SK-N-SH treated with all-trans-retinoic acid at 6 μM for 48 hours (cell line): ENCODE results near the gene ZC3H8.

Experiments
- ATAC-seq: fragments of 200-7000 bp; cut with Tn5 transposase; 3 replicates; pipeline ENCODE4 v1.9.1; 2020; ENCODE audit warnings: mild to moderate bottlenecking, moderate library complexity
- ARNTL ChIP-seq: fragments of 450-650 bp; formaldehyde crosslinking; IDR thresholded peaks from 2 replicates; pipeline ENCODE4 v1.5.0; 2020; ENCODE audit warnings: low read depth, mild to moderate bottlenecking, moderate library complexity, borderline replicate concordance
- BACH2 ChIP-seq: fragments of 250-450 bp; sonication (Bioruptor Pico); IDR thresholded peaks from 2 replicates; pipeline ENCODE4 v1.9.0; 2021; ENCODE audit warnings: mild to moderate bottlenecking, borderline replicate concordance
- CSDC2 ChIP-seq: fragments of 250-450 bp; sonication (Bioruptor Pico); IDR thresholded peaks from 2 replicates; pipeline ENCODE4 v1.5.0; 2020; ENCODE audit warnings: mild to moderate bottlenecking, moderate library complexity
- ESRRG ChIP-seq: fragments of 250-450 bp; sonication (Bioruptor Pico); IDR thresholded peaks from 2 replicates; pipeline ENCODE4 v1.6.1; 2021; ENCODE audit warnings: mild to moderate bottlenecking
- GLIS3 ChIP-seq: fragments of 250-450 bp; sonication (Bioruptor Pico); IDR thresholded peaks from 2 replicates; pipeline ENCODE4 v1.5.0; 2020; ENCODE audit warnings: mild to moderate bottlenecking, moderate library complexity
- ISL1 ChIP-seq: fragments of 250-450 bp; sonication (Bioruptor Pico); IDR thresholded peaks from 2 replicates; pipeline ENCODE4 v2.1.2; 2022; ENCODE audit warnings: mild to moderate bottlenecking, moderate library complexity
- OSR1 ChIP-seq: fragments of 250-450 bp; sonication (Bioruptor Pico); IDR thresholded peaks from 2 replicates; pipeline ENCODE4 v1.8.0; 2022; ENCODE audit warnings: moderate library complexity, mild to moderate bottlenecking, inconsistent platforms
- RARB ChIP-seq: fragments of 250-450 bp; sonication (Bioruptor Pico); IDR thresholded peaks from 2 replicates; pipeline ENCODE4 v1.8.0; 2021; ENCODE audit warnings: mild to moderate bottlenecking, moderate library complexity
- SNAI2 ChIP-seq: fragments of 250-450 bp; sonication (Bioruptor Pico); IDR thresholded peaks from 2 replicates; pipeline ENCODE4 v1.5.0; 2020; ENCODE audit warnings: mild to moderate bottlenecking, moderate library complexity
- TCF4 ChIP-seq: fragments of 250-450 bp; sonication (Bioruptor Pico); IDR thresholded peaks from 2 replicates; pipeline ENCODE4 v1.8.0; 2021; ENCODE audit warnings: mild to moderate bottlenecking, moderate library complexity, borderline replicate concordance
- TOX ChIP-seq: fragments of 250-450 bp; sonication (Bioruptor Pico); IDR thresholded peaks from 2 replicates; pipeline ENCODE4 v1.8.0; 2021; ENCODE audit warnings: mild to moderate bottlenecking, moderate library complexity, borderline replicate concordance
- ZC3H10 ChIP-seq: fragments of 250-450 bp; sonication (Bioruptor Pico); IDR thresholded peaks from 2 replicates; pipeline ENCODE4 v1.5.1; 2021; ENCODE audit warnings: mild to moderate bottlenecking, moderate library complexity
- ZFP3 ChIP-seq: fragments of 250-450 bp; sonication (Bioruptor Pico); IDR thresholded peaks from 2 replicates; pipeline ENCODE4 v1.5.0; 2020; ENCODE audit warnings: mild to moderate bottlenecking, moderate library complexity
- ZFP30 ChIP-seq: fragments of 450-650 bp; formaldehyde crosslinking; IDR thresholded peaks from 2 replicates; pipeline ENCODE4 v1.5.0; 2022; ENCODE audit warnings: mild to moderate bottlenecking, moderate library complexity
- ZNF565 ChIP-seq: fragments of 450-650 bp; formaldehyde crosslinking; conservative IDR thresholded peaks from 2 replicates; pipeline ENCODE4 v1.5.0; 2020; ENCODE audit warnings: low read depth, mild to moderate bottlenecking, moderate library complexity
- ZNF70 ChIP-seq: fragments of 450-650 bp; formaldehyde crosslinking; IDR thresholded peaks from 2 replicates; pipeline ENCODE4 v1.5.0; 2020; ENCODE audit warnings: mild to moderate bottlenecking, moderate library complexity
- ZNF8 ChIP-seq: fragments of 450-650 bp; formaldehyde crosslinking; IDR thresholded peaks from 2 replicates; pipeline ENCODE4 v1.5.0; 2020; ENCODE audit warnings: mild to moderate bottlenecking, moderate library complexity
- TF ChIP-seq, protein P1 (sequence below): fragments of 250-450 bp; sonication (Bioruptor Pico); IDR thresholded peaks from 2 replicates; pipeline ENCODE4 v1.5.0; 2020; ENCODE audit warnings: mild to moderate bottlenecking, moderate library complexity
- TF ChIP-seq, protein P2 (sequence below): fragments of 250-450 bp; sonication (Bioruptor Pico); IDR thresholded peaks from 2 replicates; pipeline ENCODE4 v1.8.0; 2021; ENCODE audit warnings: low read depth, mild to moderate bottlenecking, moderate library complexity, borderline replicate concordance
- TF ChIP-seq, protein P3 (sequence below): fragments of 250-450 bp; sonication (Bioruptor Pico); IDR thresholded peaks from 2 replicates; pipeline ENCODE4 v1.5.1; 2021; ENCODE audit warnings: mild to moderate bottlenecking, moderate library complexity
- TF ChIP-seq, protein P4 (sequence below): fragments of 250-450 bp; sonication (Bioruptor Pico); IDR thresholded peaks from 2 replicates; pipeline ENCODE4 v1.5.1; 2020; ENCODE audit warnings: low read depth, mild to moderate bottlenecking, moderate library complexity

Gene ZC3H8

DNA sequence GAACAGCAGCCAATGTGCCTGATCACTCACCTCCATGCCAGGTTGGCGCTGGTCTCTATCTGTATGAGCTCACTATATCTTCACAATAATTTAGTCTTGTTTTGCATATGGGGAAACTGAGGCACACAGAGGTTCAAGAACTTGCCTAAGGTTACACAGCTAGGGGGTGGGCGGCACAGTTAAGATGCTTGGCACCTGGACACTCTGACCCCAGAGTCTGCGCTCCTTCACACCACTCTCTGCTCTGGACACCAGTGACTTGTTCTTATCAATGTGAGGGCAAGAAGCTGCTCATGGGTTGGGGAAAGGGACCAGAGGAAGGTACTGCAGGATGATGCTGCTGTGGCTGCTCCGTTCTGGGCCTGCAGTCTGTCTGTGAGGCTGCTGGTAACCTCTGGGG, 89.5 kb downstream of the ZC3H8 start (continued):
- TF ChIP-seq, protein P1, sequence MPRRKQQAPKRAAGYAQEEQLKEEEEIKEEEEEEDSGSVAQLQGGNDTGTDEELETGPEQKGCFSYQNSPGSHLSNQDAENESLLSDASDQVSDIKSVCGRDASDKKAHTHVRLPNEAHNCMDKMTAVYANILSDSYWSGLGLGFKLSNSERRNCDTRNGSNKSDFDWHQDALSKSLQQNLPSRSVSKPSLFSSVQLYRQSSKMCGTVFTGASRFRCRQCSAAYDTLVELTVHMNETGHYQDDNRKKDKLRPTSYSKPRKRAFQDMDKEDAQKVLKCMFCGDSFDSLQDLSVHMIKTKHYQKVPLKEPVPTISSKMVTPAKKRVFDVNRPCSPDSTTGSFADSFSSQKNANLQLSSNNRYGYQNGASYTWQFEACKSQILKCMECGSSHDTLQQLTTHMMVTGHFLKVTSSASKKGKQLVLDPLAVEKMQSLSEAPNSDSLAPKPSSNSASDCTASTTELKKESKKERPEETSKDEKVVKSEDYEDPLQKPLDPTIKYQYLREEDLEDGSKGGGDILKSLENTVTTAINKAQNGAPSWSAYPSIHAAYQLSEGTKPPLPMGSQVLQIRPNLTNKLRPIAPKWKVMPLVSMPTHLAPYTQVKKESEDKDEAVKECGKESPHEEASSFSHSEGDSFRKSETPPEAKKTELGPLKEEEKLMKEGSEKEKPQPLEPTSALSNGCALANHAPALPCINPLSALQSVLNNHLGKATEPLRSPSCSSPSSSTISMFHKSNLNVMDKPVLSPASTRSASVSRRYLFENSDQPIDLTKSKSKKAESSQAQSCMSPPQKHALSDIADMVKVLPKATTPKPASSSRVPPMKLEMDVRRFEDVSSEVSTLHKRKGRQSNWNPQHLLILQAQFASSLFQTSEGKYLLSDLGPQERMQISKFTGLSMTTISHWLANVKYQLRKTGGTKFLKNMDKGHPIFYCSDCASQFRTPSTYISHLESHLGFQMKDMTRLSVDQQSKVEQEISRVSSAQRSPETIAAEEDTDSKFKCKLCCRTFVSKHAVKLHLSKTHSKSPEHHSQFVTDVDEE (CRISPR knock-in tag), result no peak
- no peak for TF ChIP-seq CSDC2 (CRISPR knock-in tag)
- no peak for TF ChIP-seq TCF4 (CRISPR knock-in tag)
- TF ChIP-seq, protein P2, sequence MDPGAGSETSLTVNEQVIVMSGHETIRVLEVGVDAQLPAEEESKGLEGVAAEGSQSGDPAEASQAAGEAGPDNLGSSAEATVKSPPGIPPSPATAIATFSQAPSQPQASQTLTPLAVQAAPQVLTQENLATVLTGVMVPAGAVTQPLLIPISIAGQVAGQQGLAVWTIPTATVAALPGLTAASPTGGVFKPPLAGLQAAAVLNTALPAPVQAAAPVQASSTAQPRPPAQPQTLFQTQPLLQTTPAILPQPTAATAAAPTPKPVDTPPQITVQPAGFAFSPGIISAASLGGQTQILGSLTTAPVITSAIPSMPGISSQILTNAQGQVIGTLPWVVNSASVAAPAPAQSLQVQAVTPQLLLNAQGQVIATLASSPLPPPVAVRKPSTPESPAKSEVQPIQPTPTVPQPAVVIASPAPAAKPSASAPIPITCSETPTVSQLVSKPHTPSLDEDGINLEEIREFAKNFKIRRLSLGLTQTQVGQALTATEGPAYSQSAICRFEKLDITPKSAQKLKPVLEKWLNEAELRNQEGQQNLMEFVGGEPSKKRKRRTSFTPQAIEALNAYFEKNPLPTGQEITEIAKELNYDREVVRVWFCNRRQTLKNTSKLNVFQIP (CRISPR knock-in tag), result no peak
- TF ChIP-seq, protein P3, sequence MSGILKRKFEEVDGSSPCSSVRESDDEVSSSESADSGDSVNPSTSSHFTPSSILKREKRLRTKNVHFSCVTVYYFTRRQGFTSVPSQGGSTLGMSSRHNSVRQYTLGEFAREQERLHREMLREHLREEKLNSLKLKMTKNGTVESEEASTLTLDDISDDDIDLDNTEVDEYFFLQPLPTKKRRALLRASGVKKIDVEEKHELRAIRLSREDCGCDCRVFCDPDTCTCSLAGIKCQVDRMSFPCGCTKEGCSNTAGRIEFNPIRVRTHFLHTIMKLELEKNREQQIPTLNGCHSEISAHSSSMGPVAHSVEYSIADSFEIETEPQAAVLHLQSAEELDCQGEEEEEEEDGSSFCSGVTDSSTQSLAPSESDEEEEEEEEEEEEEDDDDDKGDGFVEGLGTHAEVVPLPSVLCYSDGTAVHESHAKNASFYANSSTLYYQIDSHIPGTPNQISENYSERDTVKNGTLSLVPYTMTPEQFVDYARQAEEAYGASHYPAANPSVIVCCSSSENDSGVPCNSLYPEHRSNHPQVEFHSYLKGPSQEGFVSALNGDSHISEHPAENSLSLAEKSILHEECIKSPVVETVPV (CRISPR knock-in tag), result no peak
- no peak for TF ChIP-seq ESRRG (CRISPR knock-in tag)
- no peak for TF ChIP-seq ZNF565 (CRISPR knock-in tag)
- TF ChIP-seq OSR1, result no peak
- TF ChIP-seq, all 23 proteins: peak for 0

DNA sequence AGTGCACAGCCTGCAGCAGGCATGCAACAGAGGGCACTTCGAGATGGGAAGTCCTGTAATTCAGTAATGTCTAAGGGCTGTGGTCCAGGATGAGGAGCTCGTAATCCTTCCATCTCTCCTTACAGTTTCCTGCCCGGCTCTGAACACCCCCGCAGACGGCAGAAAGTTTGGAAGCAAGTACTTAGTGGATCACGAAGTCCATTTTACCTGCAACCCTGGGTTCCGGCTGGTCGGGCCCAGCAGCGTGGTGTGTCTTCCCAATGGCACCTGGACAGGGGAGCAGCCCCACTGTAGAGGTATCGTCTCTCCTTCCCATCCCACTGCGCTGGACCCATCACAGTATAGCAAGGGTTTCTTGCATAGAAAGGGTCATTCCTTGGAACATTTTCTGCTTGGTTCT, 90.0 kb downstream of the ZC3H8 start:
- no peak for TF ChIP-seq CSDC2 (CRISPR knock-in tag)
- TF ChIP-seq, protein P4, sequence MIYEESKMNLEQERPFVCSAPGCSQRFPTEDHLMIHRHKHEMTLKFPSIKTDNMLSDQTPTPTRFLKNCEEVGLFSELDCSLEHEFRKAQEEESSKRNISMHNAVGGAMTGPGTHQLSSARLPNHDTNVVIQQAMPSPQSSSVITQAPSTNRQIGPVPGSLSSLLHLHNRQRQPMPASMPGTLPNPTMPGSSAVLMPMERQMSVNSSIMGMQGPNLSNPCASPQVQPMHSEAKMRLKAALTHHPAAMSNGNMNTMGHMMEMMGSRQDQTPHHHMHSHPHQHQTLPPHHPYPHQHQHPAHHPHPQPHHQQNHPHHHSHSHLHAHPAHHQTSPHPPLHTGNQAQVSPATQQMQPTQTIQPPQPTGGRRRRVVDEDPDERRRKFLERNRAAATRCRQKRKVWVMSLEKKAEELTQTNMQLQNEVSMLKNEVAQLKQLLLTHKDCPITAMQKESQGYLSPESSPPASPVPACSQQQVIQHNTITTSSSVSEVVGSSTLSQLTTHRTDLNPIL (CRISPR knock-in tag), result no peak
- TF ChIP-seq BACH2, result no peak
- TF ChIP-seq ARNTL (CRISPR knock-in tag), result no peak
- no peak for TF ChIP-seq ZNF8 (CRISPR knock-in tag)
- TF ChIP-seq ESRRG (CRISPR knock-in tag), result no peak
- no peak for TF ChIP-seq GLIS3 (CRISPR knock-in tag)
- no peak for TF ChIP-seq TOX (CRISPR knock-in tag)
- TF ChIP-seq, protein P2 (CRISPR knock-in tag), result no peak
- TF ChIP-seq TCF4 (CRISPR knock-in tag), result no peak
- no peak for TF ChIP-seq ZNF565 (CRISPR knock-in tag)
- no peak for TF ChIP-seq OSR1
- TF ChIP-seq, protein P3 (CRISPR knock-in tag), result no peak
- TF ChIP-seq ZNF70 (CRISPR knock-in tag), result no peak
- TF ChIP-seq RARB (CRISPR knock-in tag), result no peak
- TF ChIP-seq ZC3H10 (CRISPR knock-in tag), result no peak
- TF ChIP-seq ZFP3 (CRISPR knock-in tag), result no peak
- no peak for TF ChIP-seq ISL1 (CRISPR knock-in tag)
- ATAC-seq, result no peak

DNA sequence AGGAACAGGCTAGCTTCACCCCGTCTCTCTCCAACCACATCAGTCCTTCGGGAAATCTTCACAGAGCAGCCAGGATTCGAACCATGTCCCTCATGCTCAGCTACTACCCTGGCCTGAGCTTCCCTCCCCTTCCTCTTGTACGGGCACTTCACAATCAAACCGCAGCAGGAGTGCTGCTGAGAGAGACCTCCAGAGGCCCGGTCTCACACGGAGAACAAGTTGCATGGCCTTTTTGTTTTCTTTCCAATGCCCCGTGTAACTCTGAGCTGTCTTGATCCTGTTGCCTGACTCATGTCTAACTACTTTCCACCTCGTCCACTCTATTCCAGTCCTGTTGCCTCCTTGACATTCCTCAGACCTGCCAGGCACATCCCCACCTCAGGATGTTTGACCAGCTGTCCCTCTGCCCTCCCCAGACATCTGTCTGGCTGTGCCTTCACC, 91.3 kb downstream of the ZC3H8 start:
- ATAC-seq, result no peak
- no peak for TF ChIP-seq ZNF565 (CRISPR knock-in tag)
- TF ChIP-seq ZFP30 (CRISPR knock-in tag), result no peak
- TF ChIP-seq RARB (CRISPR knock-in tag), result no peak
- TF ChIP-seq, protein P1 (CRISPR knock-in tag), result no peak
- no peak for TF ChIP-seq TCF4 (CRISPR knock-in tag)
- TF ChIP-seq, protein P2 (CRISPR knock-in tag), result no peak
- TF ChIP-seq SNAI2 (CRISPR knock-in tag), result no peak
- TF ChIP-seq ISL1 (CRISPR knock-in tag), result no peak
